GM12874 (cell line): ENCODE measurements around the gene CRHR2.

ENCODE experiments used
- TF ChIP-seq, protein P1 (sequence below): IDR thresholded peaks from 2 replicates; pipeline ENCODE4 v1.5.1; 2011; ENCODE audit warnings: low read depth, mild to moderate bottlenecking, control low read depth, low read length, moderate library complexity; ENCODE audit not compliant: insufficient read depth

The CRHR2 gene

DNA sequence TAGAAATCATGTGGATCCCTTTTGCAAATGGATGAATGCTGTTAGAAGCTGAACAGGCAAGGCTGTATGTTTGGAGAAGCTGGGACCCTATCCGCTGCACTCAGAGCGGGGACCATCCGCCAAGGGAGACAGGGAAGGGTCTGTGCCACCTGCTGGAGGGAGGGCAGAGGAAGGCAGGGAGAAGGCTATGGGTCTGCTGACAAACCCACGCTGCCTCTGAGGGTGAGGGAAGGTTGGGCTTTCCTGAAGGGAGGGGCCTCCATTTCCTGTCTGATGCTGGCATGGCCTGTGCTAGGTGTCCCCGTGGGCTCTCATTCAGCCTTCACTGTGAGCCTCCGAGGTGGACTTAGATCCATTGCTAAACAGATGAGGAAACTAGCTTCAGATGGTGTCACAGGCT is 5.3 kb upstream of the CRHR2 start:
- TF ChIP-seq, protein P1, sequence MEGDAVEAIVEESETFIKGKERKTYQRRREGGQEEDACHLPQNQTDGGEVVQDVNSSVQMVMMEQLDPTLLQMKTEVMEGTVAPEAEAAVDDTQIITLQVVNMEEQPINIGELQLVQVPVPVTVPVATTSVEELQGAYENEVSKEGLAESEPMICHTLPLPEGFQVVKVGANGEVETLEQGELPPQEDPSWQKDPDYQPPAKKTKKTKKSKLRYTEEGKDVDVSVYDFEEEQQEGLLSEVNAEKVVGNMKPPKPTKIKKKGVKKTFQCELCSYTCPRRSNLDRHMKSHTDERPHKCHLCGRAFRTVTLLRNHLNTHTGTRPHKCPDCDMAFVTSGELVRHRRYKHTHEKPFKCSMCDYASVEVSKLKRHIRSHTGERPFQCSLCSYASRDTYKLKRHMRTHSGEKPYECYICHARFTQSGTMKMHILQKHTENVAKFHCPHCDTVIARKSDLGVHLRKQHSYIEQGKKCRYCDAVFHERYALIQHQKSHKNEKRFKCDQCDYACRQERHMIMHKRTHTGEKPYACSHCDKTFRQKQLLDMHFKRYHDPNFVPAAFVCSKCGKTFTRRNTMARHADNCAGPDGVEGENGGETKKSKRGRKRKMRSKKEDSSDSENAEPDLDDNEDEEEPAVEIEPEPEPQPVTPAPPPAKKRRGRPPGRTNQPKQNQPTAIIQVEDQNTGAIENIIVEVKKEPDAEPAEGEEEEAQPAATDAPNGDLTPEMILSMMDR: no peak

DNA sequence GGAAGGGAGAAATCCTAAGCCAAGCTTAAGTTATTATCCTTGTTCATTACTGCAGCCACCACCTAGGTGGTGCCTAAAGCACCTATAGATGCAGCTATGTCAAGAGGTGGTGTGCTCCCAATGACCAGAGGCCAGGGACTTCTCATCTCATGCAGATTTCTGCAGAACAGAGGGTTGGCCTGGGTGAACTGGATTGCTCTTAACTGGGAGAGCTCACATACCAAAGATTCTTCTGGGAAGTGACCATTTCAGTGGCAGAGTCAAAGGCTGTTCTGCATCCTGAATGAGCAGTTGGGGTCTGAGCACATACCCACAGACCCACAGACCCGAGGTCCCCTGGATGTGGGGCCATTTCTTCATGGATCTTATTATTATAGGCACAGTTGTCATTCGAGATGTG is 2.1 kb upstream of the CRHR2 start:
- TF ChIP-seq, protein P1: no peak

DNA sequence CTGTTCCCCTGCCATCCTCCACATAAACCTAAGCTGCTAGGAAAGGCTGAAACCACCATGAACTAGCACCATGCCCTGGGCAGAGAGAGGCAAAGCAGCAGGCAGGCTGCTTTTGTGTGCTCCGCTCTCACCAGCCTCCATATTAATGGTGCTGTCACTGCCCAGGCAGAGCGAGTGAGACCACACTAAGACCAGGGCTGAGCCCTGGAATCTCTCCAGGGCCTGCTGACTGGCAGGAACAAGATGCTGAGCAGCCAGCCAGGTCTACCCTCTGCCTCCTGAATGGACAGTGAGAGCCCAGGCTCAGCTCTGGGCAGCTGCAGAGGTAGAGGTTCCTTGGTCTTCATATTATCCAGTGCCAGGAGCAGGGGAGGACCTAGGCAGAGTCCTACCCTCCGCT is 1.6 kb upstream of the CRHR2 start:
- TF ChIP-seq, protein P1: no peak

DNA sequence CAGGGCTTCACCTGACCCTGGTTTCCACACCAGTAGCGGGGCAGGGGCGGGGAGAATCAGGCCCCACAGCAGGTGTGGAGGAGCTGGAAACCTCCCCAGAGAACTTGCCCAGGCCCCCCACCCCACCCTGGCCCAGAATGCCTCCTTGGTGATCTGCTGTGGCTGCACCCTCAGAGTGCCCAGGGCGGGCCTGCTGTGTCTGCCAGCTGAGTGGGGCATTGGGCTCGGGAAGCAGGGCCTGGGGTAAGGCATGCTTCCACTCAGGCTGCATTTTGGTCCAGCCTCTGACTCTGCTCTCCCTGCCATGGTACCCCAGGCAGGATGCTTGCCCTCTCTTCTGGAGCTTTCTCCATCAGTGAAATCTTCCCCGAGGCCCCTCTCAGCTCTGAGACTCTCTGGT is 1.1 kb upstream of the CRHR2 start:
- TF ChIP-seq, protein P1: no peak

DNA sequence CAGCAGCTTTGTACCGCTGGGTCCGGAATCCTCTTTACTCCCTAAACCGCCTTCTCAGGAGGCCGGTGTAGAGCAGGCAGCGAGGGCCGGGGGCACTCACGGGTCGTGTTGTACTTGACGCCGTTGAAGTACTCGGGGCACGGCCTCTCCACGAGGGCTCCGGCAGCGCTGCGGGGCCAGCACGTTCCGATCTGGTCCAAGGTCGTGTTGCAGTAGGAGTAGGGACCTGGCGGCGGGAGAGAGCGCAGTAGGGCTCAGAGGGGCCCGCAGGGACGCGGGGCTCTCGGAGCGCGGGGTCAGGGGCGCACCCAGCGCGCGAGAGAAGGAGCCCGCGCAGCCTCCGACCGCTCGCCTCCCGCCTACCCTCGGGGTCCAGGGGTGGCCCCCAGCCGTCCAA is 443 bp downstream of the CRHR2 start:
- TF ChIP-seq, protein P1: no peak

DNA sequence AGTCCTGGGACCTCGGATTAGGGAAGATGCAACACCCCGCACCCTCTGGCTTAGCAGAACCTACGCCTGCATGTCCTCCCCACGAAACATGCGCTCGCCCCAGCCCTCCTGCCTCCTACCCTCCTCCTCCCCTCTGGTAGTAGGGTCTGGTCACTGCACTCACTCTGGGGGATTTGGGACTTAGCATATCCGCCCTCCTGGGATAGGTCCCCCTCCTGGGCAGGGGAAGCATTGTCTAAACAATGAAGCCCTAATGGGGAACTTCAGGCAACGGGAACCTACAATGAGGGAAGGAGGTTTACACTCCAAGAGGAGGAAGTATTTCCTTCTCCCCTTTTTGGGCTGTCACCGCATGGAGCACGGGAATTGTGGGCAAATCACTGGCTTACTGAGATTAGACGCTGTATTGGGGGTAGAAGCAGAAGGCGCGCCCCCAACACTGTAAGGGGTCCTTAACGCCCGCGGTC is 892 bp downstream of the CRHR2 start:
- TF ChIP-seq, protein P1: no peak

DNA sequence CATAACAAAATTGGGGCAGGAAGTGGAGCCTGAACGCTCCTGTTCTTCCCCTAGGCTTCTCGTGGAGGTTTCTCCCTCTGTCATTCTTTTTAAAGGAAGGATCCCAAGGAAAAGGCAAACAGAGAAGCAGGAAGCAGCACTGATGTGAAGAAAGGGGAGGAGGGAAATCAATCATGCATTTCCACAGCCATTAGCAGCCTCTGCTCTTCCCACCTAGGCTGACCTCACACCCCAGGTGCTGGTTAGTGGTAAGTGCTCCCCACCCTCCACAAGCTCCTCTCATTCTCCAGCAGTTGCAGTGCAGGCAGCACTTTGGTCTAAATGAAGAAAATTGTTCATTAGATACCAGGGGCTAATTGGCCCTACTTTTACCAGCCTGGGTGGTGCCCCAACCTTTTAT is 2.6 kb downstream of the CRHR2 start:
- TF ChIP-seq, protein P1: no peak

DNA sequence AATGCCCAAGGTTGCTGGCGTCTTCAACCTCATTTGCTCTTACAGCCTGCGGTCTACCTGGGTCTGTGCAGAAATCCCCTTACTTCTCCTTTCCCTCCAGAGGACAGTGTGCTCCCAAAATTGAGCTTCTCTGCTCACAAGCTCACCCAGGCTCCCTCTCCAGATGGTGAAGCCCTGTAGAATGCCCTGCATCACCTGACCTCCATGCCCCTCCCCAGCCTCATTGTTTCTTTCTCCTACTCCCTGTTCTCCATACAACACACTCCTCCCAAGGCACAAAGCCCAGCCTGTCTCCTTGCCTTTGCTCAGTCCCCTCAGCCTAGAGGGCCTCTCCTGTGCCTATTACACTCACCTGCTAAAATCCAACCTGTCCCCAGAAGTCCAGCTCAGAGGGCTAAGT is 3.5 kb downstream of the CRHR2 start:
- TF ChIP-seq, protein P1: no peak
